Epithelial cell of esophagus (primary cell): ENCODE results near the gene HTR3C.
"Not testable (repeated sequence)": the region's sequence is repeated elsewhere in the genome, so short reads cannot be mapped to it uniquely, and the experiment has no call there.

Experiments
- DNase-seq: peaks from one replicate; pipeline ENCODE4 v3.0.0; 2010; ENCODE audit warnings: low read depth
- H3K4me3 ChIP-seq: 2 replicates; pipeline ENCODE4 v1.5.1; 2011; ENCODE audit warnings: mild to moderate bottlenecking, low read length, control low read depth
- CTCF ChIP-seq: IDR thresholded peaks from 2 replicates; pipeline ENCODE4 v1.5.1; 2011; ENCODE audit warnings: low read depth, mild to moderate bottlenecking, low read length, control low read depth, inconsistent platforms; ENCODE audit not compliant: insufficient read depth; ENCODE audit errors: missing control alignments

HTR3C gene

GRCh38 chr3:184017672-184018423 is 35.0 kb upstream of the HTR3C start, which contains the start of gene ABCC5:
Gene ABCC5, minus strand, starts transcription at chr3:184017884. Its CDS starts 3,492 bp downstream, at chr3:184014392.
- TF ChIP-seq CTCF: no peak
- H3K4me3 ChIP-seq: peak within 1 kb of the TSS; percentile 99
- peak; percentile 93 for DNase-seq

DNA sequence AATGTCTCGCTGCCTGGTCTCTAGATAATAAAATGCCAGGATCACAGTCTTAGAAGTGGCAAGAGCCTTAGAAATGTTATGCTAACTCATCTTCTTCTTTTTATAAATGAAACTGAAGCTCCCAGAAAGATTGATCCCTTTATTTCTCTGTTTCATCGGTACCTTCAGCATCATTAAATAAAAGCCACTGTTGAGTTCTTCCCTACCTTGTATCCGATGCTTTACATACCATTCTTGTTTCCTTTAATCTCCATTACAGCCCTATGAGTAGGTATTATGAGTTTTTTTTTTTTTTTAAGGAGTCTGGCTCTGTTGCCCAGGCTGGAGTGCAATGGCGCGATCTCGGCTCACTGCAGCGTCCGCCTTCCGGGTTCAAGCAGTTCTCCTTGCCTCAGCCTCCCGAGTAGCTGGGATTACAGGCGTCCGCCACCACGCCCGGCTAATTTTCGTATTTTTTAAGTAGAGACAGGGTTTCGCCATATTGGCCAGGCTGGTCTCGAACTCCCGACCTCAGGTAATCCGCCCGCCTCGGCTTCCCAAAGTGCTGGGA is 34.3 kb upstream of the HTR3C start:
- peak overlapping the region; percentile 99 for H3K4me3 ChIP-seq
- TF ChIP-seq CTCF: no peak
- DNase-seq: no peak

DNA sequence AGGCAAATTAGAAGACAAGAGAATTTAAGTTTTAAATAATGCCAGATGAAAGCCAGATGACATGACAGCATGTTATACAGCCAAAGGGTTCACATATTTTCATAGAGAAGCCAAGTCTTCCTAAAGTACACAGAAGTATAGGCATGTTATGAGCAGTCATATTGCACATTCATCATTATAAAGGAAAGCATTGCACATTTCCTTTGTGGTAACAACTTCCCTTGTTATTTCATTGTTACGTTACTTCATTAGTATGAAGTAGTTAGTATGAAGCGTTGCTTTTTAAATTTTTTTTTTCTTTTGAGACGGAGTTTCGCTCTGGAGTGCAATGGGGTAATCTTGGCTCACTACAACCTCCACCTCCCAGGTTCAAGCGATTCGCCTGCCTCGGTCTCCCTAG is 30.5 kb upstream of the HTR3C start:
- no peak overlapping the region for H3K4me3 ChIP-seq
- peak; percentile 29 for DNase-seq
- no peak for TF ChIP-seq CTCF

DNA sequence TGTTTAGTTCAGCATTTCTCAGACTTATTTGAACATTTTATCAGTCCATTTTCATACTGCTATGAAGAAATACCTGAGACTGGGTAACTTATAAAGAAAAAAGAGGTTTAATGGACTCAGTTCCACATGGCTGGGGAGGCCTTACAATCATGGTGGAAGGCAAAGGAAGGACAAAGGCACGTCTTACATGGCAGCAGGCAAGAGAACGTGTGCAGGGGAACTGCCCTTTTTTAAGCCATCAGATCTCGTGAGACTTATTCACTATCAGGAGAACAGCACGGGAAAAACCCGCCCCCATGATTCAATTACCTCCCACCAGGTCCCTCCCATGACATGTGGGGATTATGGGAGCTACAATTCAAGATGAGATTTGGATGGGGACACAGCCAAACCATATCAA is 27.6 kb upstream of the HTR3C start:
- not testable (repeated sequence) for DNase-seq

GRCh38 chr3:184028275-184028890 is 24.5 kb upstream of the HTR3C start:
- not testable (repeated sequence) for DNase-seq, H3K4me3 ChIP-seq

More for the DNA sequence above, 27.6 kb upstream of the HTR3C start:
- H3K4me3 ChIP-seq: not testable (repeated sequence)

DNA sequence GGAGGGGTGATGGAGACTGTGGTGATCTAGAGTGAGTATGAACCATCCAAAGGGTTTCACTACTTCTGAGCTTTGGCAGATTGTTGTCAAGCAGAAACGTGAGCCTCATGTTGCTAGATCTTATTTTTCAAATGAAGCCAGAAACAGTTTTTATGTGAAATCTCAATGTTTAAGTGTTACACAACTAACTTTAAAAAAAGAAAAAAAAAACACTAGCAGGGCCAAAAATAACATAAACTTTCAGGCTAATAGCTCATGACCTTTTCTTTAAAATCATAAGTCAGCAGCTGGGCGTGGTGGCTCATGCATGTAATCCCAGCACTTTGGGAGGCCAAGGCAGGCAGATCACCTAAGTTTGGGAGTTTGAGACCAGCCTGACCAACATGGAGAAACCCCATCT is 23.4 kb upstream of the HTR3C start:
- DNase-seq: no peak
- TF ChIP-seq CTCF: no peak
- H3K4me3 ChIP-seq: no peak overlapping the region

DNA sequence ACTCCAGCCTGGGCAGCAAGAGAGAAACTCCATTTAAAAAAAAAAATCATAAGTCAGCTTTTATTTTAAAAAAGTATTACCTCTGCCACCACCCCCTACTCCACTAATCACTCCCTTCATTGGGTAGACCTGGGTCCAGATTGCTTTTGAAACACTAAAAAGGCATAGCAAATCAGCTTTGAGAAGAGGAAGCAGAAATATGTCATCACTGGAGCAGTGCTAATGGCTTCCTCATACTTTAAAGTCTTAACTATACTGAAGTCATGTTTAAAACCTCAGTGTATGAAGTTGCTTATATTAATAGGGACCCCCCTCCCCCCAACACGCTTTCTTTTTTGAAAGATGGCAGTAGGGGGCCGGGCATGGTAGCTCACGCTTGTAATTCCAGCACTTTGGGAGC is 22.3 kb upstream of the HTR3C start:
- DNase-seq: no peak
- no peak overlapping the region for H3K4me3 ChIP-seq
- no peak for TF ChIP-seq CTCF
